ENCODE results near the gene KANSL1. TPM values are rescaled to one million over a fixed set of nuclear protein-coding genes. Genes with fewer than 3 reads are reported as not detected.

KANSL1 gene
- polyA plus RNA-seq, 3 donors = 3.1 to 31.9 (median 4.6) TPM

- no peak for DNase-seq
- Histone ChIP-seq H3K9ac (ENCODE audit: insufficient read depth, low read length, poor library complexity, severe bottlenecking) (no peak overlapping the region), H3K27ac (ENCODE audit: low read depth in 1 of 2, low read length in 2 of 2) (peak overlapping the region in 1 of 2 donors; percentile 11), H3K79me2 (ENCODE audit: insufficient read depth, low read length) (no peaks in the 10 kb centered on the region), H3K27me3 (ENCODE audit: control insufficient read depth in 2 of 2, insufficient read depth in 2 of 2, low read length in 2 of 2) (no peaks in the 10 kb centered on the region), H2AFZ (ENCODE audit: insufficient read depth, low read depth, low read length, poor library complexity, severe bottlenecking) (no peak overlapping the region), H3K4me1 (ENCODE audit: control insufficient read depth in 1 of 2, insufficient read depth in 2 of 2, low read length in 2 of 2) (peaks cover 15 to 21% of the 10 kb centered on the region in 2 donors), H3K4me3 (replicated peaks in 1 of 3; ENCODE audit: low read depth in 2 of 3, low read length in 3 of 3) (no peak overlapping the region), H3K9me3 (replicated peaks in 1 of 2; ENCODE audit: control insufficient read depth in 1 of 2, insufficient read depth in 1 of 2, low read length in 2 of 2) (no peaks in the 10 kb centered on the region), H3K36me3 (replicated peaks in 1 of 2; ENCODE audit: control insufficient read depth in 1 of 2, insufficient read depth in 2 of 2, low read length in 2 of 2) (peaks cover 73 to 85% of the 10 kb centered on the region in 2 donors), H4K20me1 (ENCODE audit: insufficient read depth, low read length) (peaks cover 41% of the 10 kb centered on the region), H3K4me2 (replicated peaks; ENCODE audit: extremely low read depth, low read length, poor library complexity, severe bottlenecking) (no peak overlapping the region)
- Mint-ChIP-seq H3K4me3 (no peak overlapping the region), H3K4me1 (peaks cover 31% of the 10 kb centered on the region), H3K36me3 (peaks cover 74 to 89% of the 10 kb centered on the region in 2 donors), H3K27me3 (ENCODE audit: low read depth in 3 of 3) (no peaks in the 10 kb centered on the region), H3K27ac (peak overlapping the region in 1 of 7 donors; percentile 27), H3K9me3 (no peaks in the 10 kb centered on the region)
- intact Hi-C loops (cut with micrococcal nuclease) = no loop called here
- no peak for TF ChIP-seq CTCF (IDR thresholded peaks at IDR 0.05)
- WGBS (ENCODE audit: insufficient coverage) = 96% methylated on average over 15 of the region's 16 CpGs
Observed at GRCh38 chr17:46031440-46031839, 161.8 kb downstream of the KANSL1 start.

- no peak overlapping the region for H3K4me3 ChIP-seq (replicated peaks in 1 of 3; ENCODE audit: low read depth in 2 of 3, low read length in 3 of 3)
- no peaks in the 10 kb centered on the region for H3K9me3 ChIP-seq (replicated peaks in 1 of 2; ENCODE audit: control insufficient read depth in 1 of 2, insufficient read depth in 1 of 2, low read length in 2 of 2)
- no peaks in the 10 kb centered on the region for H3K79me2 ChIP-seq (ENCODE audit: insufficient read depth, low read length)
- peaks cover 45% of the 10 kb centered on the region for H4K20me1 ChIP-seq (ENCODE audit: insufficient read depth, low read length)
- no peak overlapping the region for H3K27ac ChIP-seq (ENCODE audit: low read depth in 1 of 2, low read length in 2 of 2)
- peaks cover 71 to 86% of the 10 kb centered on the region in 2 donors for H3K36me3 Mint-ChIP-seq
- no peak overlapping the region for H3K9ac ChIP-seq (ENCODE audit: insufficient read depth, low read length, poor library complexity, severe bottlenecking)
- no peaks in the 10 kb centered on the region for H3K27me3 Mint-ChIP-seq (ENCODE audit: low read depth in 3 of 3)
- no peak for TF ChIP-seq CTCF (IDR thresholded peaks at IDR 0.05)
- intact Hi-C loops (cut with micrococcal nuclease) = no loop called here
- peaks cover 22 to 26% of the 10 kb centered on the region in 2 donors for H3K4me1 ChIP-seq (ENCODE audit: control insufficient read depth in 1 of 2, insufficient read depth in 2 of 2, low read length in 2 of 2)
- no peak overlapping the region for H3K4me2 ChIP-seq (replicated peaks; ENCODE audit: extremely low read depth, low read length, poor library complexity, severe bottlenecking)
- peaks cover 38% of the 10 kb centered on the region for H3K4me1 Mint-ChIP-seq
- DNase-seq = no peak
- peak overlapping the region in 3 of 7 donors; percentile 10 to 70 (median 68) for H3K27ac Mint-ChIP-seq
- H3K27me3 ChIP-seq (ENCODE audit: control insufficient read depth in 2 of 2, insufficient read depth in 2 of 2, low read length in 2 of 2) = no peaks in the 10 kb centered on the region
- H3K9me3 Mint-ChIP-seq = no peaks in the 10 kb centered on the region
- H3K36me3 ChIP-seq (replicated peaks in 1 of 2; ENCODE audit: control insufficient read depth in 1 of 2, insufficient read depth in 2 of 2, low read length in 2 of 2) = peaks cover 67 to 79% of the 10 kb centered on the region in 2 donors
- no peak overlapping the region for H2AFZ ChIP-seq (ENCODE audit: insufficient read depth, low read depth, low read length, poor library complexity, severe bottlenecking)
- H3K4me3 Mint-ChIP-seq = no peak overlapping the region
- 86% methylated on average over 1 of the region's 3 CpGs for WGBS (ENCODE audit: insufficient coverage)
Observed at GRCh38 chr17:46030752-46031151, 162.5 kb downstream of the KANSL1 start.

Data from CD14-positive monocyte (primary cell).